Measurements from ENCODE around the gene OSBP2.

- TF ChIP-seq, protein P1, sequence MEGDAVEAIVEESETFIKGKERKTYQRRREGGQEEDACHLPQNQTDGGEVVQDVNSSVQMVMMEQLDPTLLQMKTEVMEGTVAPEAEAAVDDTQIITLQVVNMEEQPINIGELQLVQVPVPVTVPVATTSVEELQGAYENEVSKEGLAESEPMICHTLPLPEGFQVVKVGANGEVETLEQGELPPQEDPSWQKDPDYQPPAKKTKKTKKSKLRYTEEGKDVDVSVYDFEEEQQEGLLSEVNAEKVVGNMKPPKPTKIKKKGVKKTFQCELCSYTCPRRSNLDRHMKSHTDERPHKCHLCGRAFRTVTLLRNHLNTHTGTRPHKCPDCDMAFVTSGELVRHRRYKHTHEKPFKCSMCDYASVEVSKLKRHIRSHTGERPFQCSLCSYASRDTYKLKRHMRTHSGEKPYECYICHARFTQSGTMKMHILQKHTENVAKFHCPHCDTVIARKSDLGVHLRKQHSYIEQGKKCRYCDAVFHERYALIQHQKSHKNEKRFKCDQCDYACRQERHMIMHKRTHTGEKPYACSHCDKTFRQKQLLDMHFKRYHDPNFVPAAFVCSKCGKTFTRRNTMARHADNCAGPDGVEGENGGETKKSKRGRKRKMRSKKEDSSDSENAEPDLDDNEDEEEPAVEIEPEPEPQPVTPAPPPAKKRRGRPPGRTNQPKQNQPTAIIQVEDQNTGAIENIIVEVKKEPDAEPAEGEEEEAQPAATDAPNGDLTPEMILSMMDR (conservative IDR thresholded peaks at IDR 0.05; ENCODE audit: low read length) = no peak
- TF ChIP-seq EZH2phosphoT487 (IDR thresholded peaks at IDR 0.05; ENCODE audit: borderline replicate concordance) = no peak
Observed at GRCh38 chr22:30813936-30814335, 119.3 kb downstream of the OSBP2 start.

Measured in Loucy (cell line).